D721Med (cell line): ENCODE measurements around the gene ARL5C.
A peak's percentile ranks its signal among the peaks of the same experiment; 100 is the strongest.

ENCODE experiments used
- DNase-seq: peaks from one replicate; pipeline ENCODE4 v3.0.0; 2011; ENCODE audit warnings: low spot score; ENCODE audit not compliant: insufficient read length
- FAIRE-seq: peaks from 2 replicates; lab custom pipeline; 2011; peaks lifted over from hg19 to GRCh38; lab: Jason Lieb, UNC
- TF ChIP-seq, protein P1 (sequence below): IDR thresholded peaks from 2 replicates; pipeline ENCODE4 v1.5.1; 2012; ENCODE audit warnings: mild to moderate bottlenecking, control low read depth; ENCODE audit not compliant: insufficient read depth; ENCODE audit errors: missing control alignments

The ARL5C gene

DNA sequence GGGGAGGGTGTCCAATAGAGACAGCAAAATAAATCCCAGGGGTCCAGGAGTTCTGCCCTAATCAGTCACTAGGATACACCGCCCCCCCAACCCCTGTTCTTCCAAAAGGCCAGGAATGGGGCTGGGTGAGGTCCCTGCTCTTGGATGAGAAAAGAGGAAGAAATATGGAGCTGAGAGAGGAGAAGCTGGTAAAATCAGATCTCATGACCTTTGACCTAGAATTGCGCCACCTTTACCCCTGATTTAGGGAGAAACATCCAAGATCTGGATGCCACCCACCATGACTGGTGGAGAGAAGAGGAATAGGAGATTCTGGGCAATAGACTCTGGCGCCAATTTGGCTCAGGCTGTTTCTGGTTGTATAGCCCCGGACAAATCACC, 32.2 kb upstream of the ARL5C start:
- FAIRE-seq (no peak), DNase-seq (no peak)
- TF ChIP-seq, protein P1, sequence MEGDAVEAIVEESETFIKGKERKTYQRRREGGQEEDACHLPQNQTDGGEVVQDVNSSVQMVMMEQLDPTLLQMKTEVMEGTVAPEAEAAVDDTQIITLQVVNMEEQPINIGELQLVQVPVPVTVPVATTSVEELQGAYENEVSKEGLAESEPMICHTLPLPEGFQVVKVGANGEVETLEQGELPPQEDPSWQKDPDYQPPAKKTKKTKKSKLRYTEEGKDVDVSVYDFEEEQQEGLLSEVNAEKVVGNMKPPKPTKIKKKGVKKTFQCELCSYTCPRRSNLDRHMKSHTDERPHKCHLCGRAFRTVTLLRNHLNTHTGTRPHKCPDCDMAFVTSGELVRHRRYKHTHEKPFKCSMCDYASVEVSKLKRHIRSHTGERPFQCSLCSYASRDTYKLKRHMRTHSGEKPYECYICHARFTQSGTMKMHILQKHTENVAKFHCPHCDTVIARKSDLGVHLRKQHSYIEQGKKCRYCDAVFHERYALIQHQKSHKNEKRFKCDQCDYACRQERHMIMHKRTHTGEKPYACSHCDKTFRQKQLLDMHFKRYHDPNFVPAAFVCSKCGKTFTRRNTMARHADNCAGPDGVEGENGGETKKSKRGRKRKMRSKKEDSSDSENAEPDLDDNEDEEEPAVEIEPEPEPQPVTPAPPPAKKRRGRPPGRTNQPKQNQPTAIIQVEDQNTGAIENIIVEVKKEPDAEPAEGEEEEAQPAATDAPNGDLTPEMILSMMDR: no peak

GRCh38 chr17:39197380-39198185, 31.6 kb upstream of the ARL5C start, which contains the start of gene CACNB1:
Gene CACNB1, minus strand, starts transcription at chr17:39197669. Its CDS starts 174 bp downstream, at chr17:39197495.
- FAIRE-seq (no peak), DNase-seq (peak; percentile 96)
- TF ChIP-seq, protein P1: no peak

DNA sequence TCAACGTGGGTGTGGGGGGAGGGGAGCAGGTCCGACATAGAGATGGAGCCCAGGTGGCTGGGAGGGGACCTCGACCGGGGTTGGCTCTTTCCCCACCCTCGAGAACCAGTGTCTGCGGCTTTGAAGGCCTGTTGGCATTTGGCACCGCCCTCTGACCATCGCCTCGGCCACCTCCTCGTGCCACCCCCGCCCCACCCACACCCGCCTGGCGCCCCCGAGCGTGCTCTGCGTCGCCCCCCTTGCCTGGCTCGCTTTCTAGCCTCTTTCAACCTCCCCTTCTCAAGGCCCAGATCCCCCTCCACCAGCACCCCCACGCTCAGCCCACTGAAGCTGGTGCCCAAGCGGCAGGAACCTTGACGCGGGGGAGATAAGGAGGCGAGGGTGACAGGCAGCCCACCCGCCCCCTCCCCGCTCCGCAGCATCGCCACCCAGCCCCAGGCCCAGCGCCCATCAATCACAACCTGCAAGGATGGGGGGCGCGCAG, 30.9 kb upstream of the ARL5C start:
- DNase-seq (peak; percentile 44), FAIRE-seq (no peak)
- TF ChIP-seq, protein P1: no peak

GRCh38 chr17:39196241-39196807, 30.4 kb upstream of the ARL5C start:
- TF ChIP-seq, protein P1: no peak
- no peak for DNase-seq
- FAIRE-seq: no peak

DNA sequence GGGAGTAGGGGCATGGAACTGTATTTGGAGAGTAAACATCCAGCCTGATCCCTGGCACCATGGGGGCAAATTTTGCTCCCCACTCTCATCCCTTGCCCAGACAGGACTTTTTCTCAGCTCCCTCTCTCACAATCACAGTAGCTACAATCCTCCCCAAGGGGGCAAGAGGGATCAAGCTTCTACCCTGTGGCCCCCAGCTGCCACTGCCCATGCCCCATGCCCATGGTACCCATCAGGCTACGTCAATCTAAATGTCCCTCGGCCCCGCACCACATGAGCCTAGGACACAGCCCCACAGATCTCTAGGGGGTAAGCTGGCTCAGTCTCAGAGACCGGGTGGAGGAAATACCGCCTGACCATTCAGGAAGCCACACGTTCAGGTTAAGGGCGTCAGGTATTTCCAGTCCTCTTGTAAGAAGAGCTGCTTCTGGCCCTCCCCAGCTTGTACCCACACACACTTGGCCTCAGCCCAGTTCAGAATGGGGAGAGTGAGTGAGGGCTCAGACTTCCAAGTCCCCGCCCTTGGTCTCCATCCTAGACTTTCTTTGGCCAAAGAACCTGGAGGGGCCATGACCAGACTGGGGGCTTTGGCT, 29.7 kb upstream of the ARL5C start:
- DNase-seq (no peak), FAIRE-seq (no peak)
- TF ChIP-seq, protein P1: no peak

DNA sequence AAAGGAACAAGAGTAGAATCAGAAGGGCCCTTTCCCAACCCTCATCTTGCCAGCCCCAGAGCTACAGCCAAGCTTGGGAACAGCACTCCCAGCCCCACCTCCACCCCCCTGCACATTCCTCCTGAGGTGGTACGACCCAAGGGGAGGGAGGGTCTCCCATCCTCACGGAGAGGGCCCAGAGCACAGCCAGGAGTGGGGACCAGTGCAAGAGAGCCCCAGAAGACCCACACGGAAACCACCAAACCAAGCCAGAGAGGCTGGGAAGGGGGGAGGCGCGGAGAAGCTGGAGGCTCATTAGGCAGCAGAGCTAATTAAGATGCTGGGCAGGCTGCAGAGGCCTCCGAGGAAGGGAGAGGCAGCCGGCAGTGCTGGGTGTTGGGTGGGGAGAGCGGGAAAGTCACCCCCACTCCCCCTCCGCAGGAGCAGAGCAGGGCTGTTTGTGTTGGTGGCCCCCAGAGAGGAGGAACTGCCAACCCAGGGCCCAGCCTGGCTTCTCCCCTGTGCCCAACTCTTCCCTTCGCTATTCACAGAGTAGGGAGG, 29.1 kb upstream of the ARL5C start:
- FAIRE-seq (no peak), DNase-seq (no peak)
- TF ChIP-seq, protein P1: no peak
